Heart right ventricle (tissue), 16 donors: Measurements from ENCODE around the gene MEGF10. TPM values are rescaled to one million over a fixed set of nuclear protein-coding genes. Genes with fewer than 3 reads are reported as not detected.
A peak's percentile ranks its signal among the peaks of the same experiment; 100 is the strongest.

Source experiments
- ATAC-seq, 8 donors: fragments of 200-7000 bp; cut with Tn5 transposase; one replicate each; pipeline ENCODE4 v1.9.1; 2020; ENCODE audit warnings: mild to moderate bottlenecking in 8 of 8, moderate library complexity in 8 of 8, moderate number of reproducible peaks in 1 of 8
- DNase-seq, 2 donors: peaks; one replicate each; pipeline ENCODE4 v3.0.0-alpha.2; 2020
- H3K27ac ChIP-seq, 10 donors: fragments of 200-600 bp; sonication (generic) in 2 of 10; one replicate each; pipeline versions ENCODE4 v1.5.0 to v1.8.0; 2020 to 2022; ENCODE audit warnings: mild to moderate bottlenecking in 3 of 10
- H3K27me3 ChIP-seq, 7 donors: fragments of 200-600 bp; one replicate each; pipeline ENCODE4 v1.8.0; 2021 to 2022; ENCODE audit warnings: mild to moderate bottlenecking in 2 of 7
- H3K36me3 ChIP-seq, 9 donors: fragments of 200-600 bp; sonication (generic) in 1 of 9; one replicate each; pipeline versions ENCODE4 v1.5.0 to v1.8.0; 2020 to 2022; ENCODE audit warnings: mild to moderate bottlenecking in 2 of 9
- H3K4me1 ChIP-seq, 9 donors: fragments of 200-600 bp; sonication (generic) in 1 of 9; one replicate each; pipeline versions ENCODE4 v1.5.0 to v1.8.0; 2020 to 2022; ENCODE audit warnings: mild to moderate bottlenecking in 4 of 9
- H3K4me3 ChIP-seq, 10 donors: fragments of 200-600 bp; sonication (generic) in 2 of 10; one replicate each; pipeline versions ENCODE4 v1.5.0 to v1.8.0; 2020 to 2022; ENCODE audit warnings: mild to moderate bottlenecking in 7 of 10, moderate library complexity in 2 of 10
- H3K9me3 ChIP-seq, 11 donors: fragments of 200-600 bp in 10 of 11; sonication (generic) in 2 of 11; one replicate each; pipeline versions ENCODE4 v1.5.0 to v1.8.0; 2013 to 2022; ENCODE audit warnings: mild to moderate bottlenecking in 2 of 11, control low read depth in 1 of 11, moderate library complexity in 1 of 11
- WGBS, 2 donors: extraction: QIAGEN DNeasy Blood & Tissue Kit; methylation state at CpG; one replicate each; pipeline ENCODE4 v1.1.7; 2013; ENCODE audit warnings: inconsistent platforms in 1 of 2; 5-methylcytosine and 5-hydroxymethylcytosine counted together
- intact Hi-C, 10 donors: fragments of 100-400 bp; cut with DNase I; formaldehyde crosslinking; loops; one replicate each; pipeline versions ENCODE4 v1.11.1 to v1.14.2; 2022
- polyA plus RNA-seq, 2 donors: library from polyadenylated mRNA; stranded (reverse); fragments of 200-250 nt; gene quantifications; one replicate each; pipeline ENCODE4 v1.2.3, GENCODE V29; 2013
- total RNA-seq, 10 donors: library from RNA; stranded (reverse); fragmentation: NEBNext Ultra II Directional in 3 of 10; extraction: Animal tissue kit (Norgen Biotek cat#: 25700) in 3 of 10; gene quantifications; one replicate each; pipeline versions ENCODE4 v1.2.1 to v1.2.4, GENCODE V29; 2021 to 2023
- TF ChIP-seq, protein P1 (sequence below), 9 donors: fragments of 200-600 bp; sonication (generic) in 2 of 9; IDR thresholded peaks; one replicate each; pipeline versions ENCODE4 v1.5.0 to v1.8.0; 2021 to 2022; ENCODE audit warnings: antibody characterized with exemption in 9 of 9, mild to moderate bottlenecking in 5 of 9, moderate library complexity in 1 of 9
- donor health status: Arrhythmogenic right ventricular cardiomyopathy.
- donor health status: ischemic (EF 13 %, LVEDD 7.1; RV severe dilation, severe dysfunction).
- donor health status: healthy with polysubstance abuse.
- donor health status: DM: no; HTN: yes; CAD: no.
- donor health status: DM: no; HTN: no; CAD: no.
- donor health status: ischemic (EF 25% LVEDD 6.9; RV normal size, moderate dysfunction).
- donor health status: ischemic (EF 25% LVEDD 5.7; RV mildly dilated, moderate dysfunction).
- donor health status: healthy.
- donor health status: DM: yes; HTN: yes; CAD: no.
- donor health status: Ischemic cardiomyopathy.
- donor health status: ischemic (EF 35%, LVEDD 5.7; RV mildly dilated, moderate dysfunction).
- donor health status: nonischemic (EF 11% LVEDD 7.7; RV severe dilation, severe dysfunction).
- donor health status: DM: yes; HTN: yes; CAD: no.
- donor health status: PGD.
- donor health status: ischemic (EF 29% LVEDD 5.4; RV normal size, mild dysfunction).
- donor health status: nonischemic (EF 23%, LVEDD 6.1; RV moderate dilation, normal function).

MEGF10 gene
- total and polyA plus RNA-seq, 12 donors, result 0.02 to 1.0 (median 0.24) TPM; not detected in 1

- intact Hi-C loops, result loop anchor here in 6 of 10 donors (1.0 to 10.0 kb wide), 5 partner anchors 150 to 605 kb away; partner anchors contain the start of gene MEGF10 (in 5 of the 6)
- 62 to 74% methylated on average over 4 of the region's 4 CpGs for WGBS, 2 donors
- no peak overlapping the region for H3K4me3 ChIP-seq
- no peak for ATAC-seq
- peaks cover 0 to 11% (median 0%) of the 10 kb centered on the region in 7 donors for H3K27me3 ChIP-seq
- H3K36me3 ChIP-seq, result no peaks in the 10 kb centered on the region
- no peak for DNase-seq
- TF ChIP-seq, protein P1, sequence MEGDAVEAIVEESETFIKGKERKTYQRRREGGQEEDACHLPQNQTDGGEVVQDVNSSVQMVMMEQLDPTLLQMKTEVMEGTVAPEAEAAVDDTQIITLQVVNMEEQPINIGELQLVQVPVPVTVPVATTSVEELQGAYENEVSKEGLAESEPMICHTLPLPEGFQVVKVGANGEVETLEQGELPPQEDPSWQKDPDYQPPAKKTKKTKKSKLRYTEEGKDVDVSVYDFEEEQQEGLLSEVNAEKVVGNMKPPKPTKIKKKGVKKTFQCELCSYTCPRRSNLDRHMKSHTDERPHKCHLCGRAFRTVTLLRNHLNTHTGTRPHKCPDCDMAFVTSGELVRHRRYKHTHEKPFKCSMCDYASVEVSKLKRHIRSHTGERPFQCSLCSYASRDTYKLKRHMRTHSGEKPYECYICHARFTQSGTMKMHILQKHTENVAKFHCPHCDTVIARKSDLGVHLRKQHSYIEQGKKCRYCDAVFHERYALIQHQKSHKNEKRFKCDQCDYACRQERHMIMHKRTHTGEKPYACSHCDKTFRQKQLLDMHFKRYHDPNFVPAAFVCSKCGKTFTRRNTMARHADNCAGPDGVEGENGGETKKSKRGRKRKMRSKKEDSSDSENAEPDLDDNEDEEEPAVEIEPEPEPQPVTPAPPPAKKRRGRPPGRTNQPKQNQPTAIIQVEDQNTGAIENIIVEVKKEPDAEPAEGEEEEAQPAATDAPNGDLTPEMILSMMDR (IDR thresholded peaks at IDR 0.05), result peak in 5 of 9 donors; percentile 20 to 42 (median 28)
- H3K9me3 ChIP-seq, result no peaks in the 10 kb centered on the region
- no peaks in the 10 kb centered on the region for H3K4me1 ChIP-seq
- H3K27ac ChIP-seq, result no peak overlapping the region
Observed at GRCh38 chr5:127441799-127442484, 151.3 kb downstream of the MEGF10 start.

DNA sequence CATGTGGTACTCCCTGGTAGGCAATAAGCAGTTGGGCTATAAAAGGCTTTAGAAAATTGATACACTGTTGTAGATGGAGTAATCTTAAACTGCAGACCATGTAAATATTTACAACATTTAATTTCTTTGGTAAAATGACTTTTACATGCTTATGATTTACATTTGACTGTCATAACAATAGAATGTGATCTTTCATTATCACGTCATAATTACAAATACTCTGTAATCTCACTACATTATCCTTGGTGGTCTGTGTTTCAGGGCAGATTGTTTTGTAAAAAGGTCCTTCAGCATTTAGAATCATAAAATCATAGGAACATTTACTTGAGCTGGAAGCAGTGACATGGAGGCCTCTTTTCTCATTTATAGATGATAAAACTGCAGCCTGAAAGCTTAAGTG lies 153.6 kb downstream of the MEGF10 start:
- no peak overlapping the region for H3K4me3 ChIP-seq
- peaks cover 0 to 9% (median 0%) of the 10 kb centered on the region in 7 donors for H3K27me3 ChIP-seq
- no peak for DNase-seq
- H3K9me3 ChIP-seq, result no peaks in the 10 kb centered on the region
- ATAC-seq, result no peak
- no peak overlapping the region for H3K27ac ChIP-seq
- TF ChIP-seq, protein P1 (IDR thresholded peaks at IDR 0.05), result no peak
- intact Hi-C loops, result loop anchor here in 5 of 10 donors (2.0 to 10.0 kb wide), 4 partner anchors 152 to 607 kb away; partner anchors contain the start of gene MEGF10 (in 3 of the 5)
- no peaks in the 10 kb centered on the region for H3K36me3 ChIP-seq
- H3K4me1 ChIP-seq, result no peaks in the 10 kb centered on the region
- WGBS, 2 donors, result 86 to 92% methylated on average over 1 of the region's 1 CpG

DNA sequence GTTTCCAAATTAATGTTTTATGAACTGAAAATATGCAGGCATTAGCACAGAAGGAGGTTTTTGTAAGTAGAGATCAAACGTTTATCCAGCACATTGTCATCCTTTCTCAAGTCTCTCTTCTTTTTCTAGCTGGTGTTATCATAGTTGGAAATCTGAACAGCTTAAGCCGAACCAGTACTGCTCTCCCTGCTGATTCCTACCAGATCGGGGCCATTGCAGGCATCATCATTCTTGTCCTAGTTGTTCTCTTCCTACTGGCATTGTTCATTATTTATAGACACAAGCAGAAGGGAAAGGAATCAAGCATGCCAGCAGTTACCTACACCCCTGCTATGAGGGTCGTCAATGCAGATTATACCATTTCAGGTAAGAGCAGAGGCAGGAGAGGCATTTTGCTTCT lies 154.7 kb downstream of the MEGF10 start:
- 61 to 68% methylated on average over 4 of the region's 4 CpGs for WGBS, 2 donors
- Histone ChIP-seq H3K4me1 (no peaks in the 10 kb centered on the region), H3K36me3 (no peaks in the 10 kb centered on the region), H3K4me3 (no peak overlapping the region), H3K9me3 (no peaks in the 10 kb centered on the region), H3K27ac (no peak overlapping the region), H3K27me3 (peaks cover 0 to 9% (median 0%) of the 10 kb centered on the region in 7 donors)
- DNase-seq, result no peak
- TF ChIP-seq, protein P1 (IDR thresholded peaks at IDR 0.05), result no peak
- ATAC-seq, result no peak
- intact Hi-C loops, result loop anchor here in 2 of 10 donors (2.0 to 10.0 kb wide), 2 partner anchors 155 to 161 kb away; partner anchors contain the start of gene MEGF10 (in 1 of the 2)

- Histone ChIP-seq H3K9me3 (no peaks in the 10 kb centered on the region), H3K36me3 (no peaks in the 10 kb centered on the region), H3K4me1 (no peaks in the 10 kb centered on the region), H3K4me3 (no peak overlapping the region), H3K27ac (no peak overlapping the region), H3K27me3 (peaks cover 0 to 9% (median 0%) of the 10 kb centered on the region in 7 donors)
- intact Hi-C loops, result loop anchor here in 1 of 10 donors (10.0 kb wide), 1 partner anchor 162 kb away; no protein-coding TSS in a partner anchor
- TF ChIP-seq, protein P1 (IDR thresholded peaks at IDR 0.05), result no peak
- 78 to 88% methylated on average over 2 of the region's 2 CpGs for WGBS, 2 donors
- ATAC-seq, result no peak
- no peak for DNase-seq
Observed at GRCh38 chr5:127446626-127447025, 156.0 kb downstream of the MEGF10 start.
